AG04450 (cell line): ENCODE measurements around the gene CXCR6. TPM values are rescaled to one million over a fixed set of nuclear protein-coding genes. Genes with fewer than 3 reads are reported as not detected.
A peak's percentile ranks its signal among the peaks of the same experiment; 100 is the strongest.

ENCODE experiments used
- CTCF ChIA-PET: fragments of 300-600, 350-600 bp; formaldehyde crosslinking; extraction: SDS; loops from one replicate; lab custom pipeline; 2022; ENCODE audit warnings: antibody characterized with exemption, inconsistent platforms; lab: Charles Lee
- POLR2A ChIA-PET: fragments of 350-600 bp; formaldehyde crosslinking; extraction: SDS; loops from one replicate; lab custom pipeline; 2021; ENCODE audit warnings: antibody characterized with exemption, inconsistent platforms; lab: Yijun Ruan, JAX
- DNase-seq: peaks from one replicate; pipeline ENCODE4 v3.0.0-alpha.2; 2011; ENCODE audit warnings: low read depth, low spot score
- H3K27ac ChIP-seq: one replicate; pipeline ENCODE4 v1.5.1; 2012; ENCODE audit warnings: low read depth, low read length, control low read depth
- H3K27me3 ChIP-seq: one replicate; pipeline ENCODE4 v1.6.0; 2012; ENCODE audit warnings: low read length; ENCODE audit not compliant: control insufficient read depth, insufficient read depth
- H3K4me3 ChIP-seq: 2 replicates; pipeline ENCODE4 v1.5.1; 2011; ENCODE audit warnings: mild to moderate bottlenecking, low read depth, low read length, control low read depth
- H3K9me3 ChIP-seq: 2 replicates; pipeline ENCODE4 v1.5.1; 2012; ENCODE audit warnings: low read length; ENCODE audit not compliant: control insufficient read depth, insufficient read depth
- polyA plus RNA-seq: library from polyadenylated mRNA; depleted of rRNA; stranded (reverse); fragments of >200 nt; gene quantifications from 2 replicates; pipeline ENCODE4 v1.2.3, GENCODE V29; 2011
- TF ChIP-seq, protein P1 (sequence below): IDR thresholded peaks from 2 replicates; pipeline ENCODE4 v1.5.1; 2011; ENCODE audit warnings: low read depth, low read length, control low read depth, inconsistent platforms

CXCR6 gene
- polyA plus RNA-seq, 1 experiment, result not detected

DNA sequence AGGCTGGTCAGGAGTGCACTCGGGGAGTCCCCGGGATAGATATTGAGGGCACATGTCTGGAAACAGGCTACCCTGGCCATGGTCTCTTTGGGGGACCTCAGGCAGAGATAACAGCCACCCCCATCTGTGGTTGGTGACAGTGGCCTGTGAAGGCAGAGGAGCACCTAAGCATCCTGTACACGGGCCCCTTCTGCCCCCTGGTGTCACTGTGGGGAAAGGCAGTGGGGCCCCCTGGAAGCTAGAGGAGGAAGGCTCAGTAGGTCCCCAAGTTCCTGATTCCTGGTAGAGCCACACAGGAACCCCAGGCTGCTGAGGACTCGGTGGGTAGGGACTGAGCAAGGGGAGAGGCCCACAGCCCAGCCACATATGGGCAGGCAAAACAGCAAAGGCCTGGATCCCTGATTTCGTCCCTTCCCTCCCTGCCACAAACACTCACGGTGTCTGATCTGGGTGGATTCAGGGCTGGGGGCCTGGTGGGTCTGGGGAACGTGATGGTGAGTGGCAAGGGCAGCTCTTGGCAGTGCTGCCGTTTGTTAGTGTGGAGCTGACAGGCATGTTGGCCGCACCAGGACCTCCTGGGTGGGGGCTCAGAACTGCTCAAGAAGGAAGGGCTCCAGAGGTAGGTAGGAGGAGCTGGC is 14.1 kb upstream of the CXCR6 start:
- POLR2A ChIA-PET, result no interaction called here
- DNase-seq, result no peak
- no peak overlapping the region for H3K27ac ChIP-seq

DNA sequence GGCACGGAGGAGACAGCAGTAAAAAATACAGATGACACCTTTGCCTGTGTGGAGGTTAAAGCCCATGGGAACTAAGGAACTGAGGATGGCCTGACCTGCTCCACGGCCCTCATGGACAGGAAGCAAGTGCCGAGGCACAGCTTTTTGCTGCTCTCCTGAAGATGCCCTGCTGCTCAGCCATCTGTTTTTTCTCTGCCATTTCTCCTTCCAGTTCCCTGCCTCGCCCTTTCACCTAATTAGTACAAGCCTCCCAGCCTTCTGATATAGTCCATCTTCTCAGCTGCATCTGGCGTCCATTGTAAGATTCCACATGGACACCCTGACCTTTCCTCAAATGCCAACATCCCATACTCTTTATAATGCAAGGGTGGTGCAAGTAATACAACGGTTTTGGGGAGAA is 11.8 kb upstream of the CXCR6 start:
- H3K27me3 ChIP-seq, result no peaks in the 10 kb centered on the region
- TF ChIP-seq, protein P1, sequence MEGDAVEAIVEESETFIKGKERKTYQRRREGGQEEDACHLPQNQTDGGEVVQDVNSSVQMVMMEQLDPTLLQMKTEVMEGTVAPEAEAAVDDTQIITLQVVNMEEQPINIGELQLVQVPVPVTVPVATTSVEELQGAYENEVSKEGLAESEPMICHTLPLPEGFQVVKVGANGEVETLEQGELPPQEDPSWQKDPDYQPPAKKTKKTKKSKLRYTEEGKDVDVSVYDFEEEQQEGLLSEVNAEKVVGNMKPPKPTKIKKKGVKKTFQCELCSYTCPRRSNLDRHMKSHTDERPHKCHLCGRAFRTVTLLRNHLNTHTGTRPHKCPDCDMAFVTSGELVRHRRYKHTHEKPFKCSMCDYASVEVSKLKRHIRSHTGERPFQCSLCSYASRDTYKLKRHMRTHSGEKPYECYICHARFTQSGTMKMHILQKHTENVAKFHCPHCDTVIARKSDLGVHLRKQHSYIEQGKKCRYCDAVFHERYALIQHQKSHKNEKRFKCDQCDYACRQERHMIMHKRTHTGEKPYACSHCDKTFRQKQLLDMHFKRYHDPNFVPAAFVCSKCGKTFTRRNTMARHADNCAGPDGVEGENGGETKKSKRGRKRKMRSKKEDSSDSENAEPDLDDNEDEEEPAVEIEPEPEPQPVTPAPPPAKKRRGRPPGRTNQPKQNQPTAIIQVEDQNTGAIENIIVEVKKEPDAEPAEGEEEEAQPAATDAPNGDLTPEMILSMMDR, result no peak
- CTCF ChIA-PET, result interaction anchor here (1.5 to 13.5 kb wide), 3 partner anchors 148 to 421 kb away, joined by 3 to 420 read pairs (median 60); no protein-coding TSS in a partner anchor
- H3K9me3 ChIP-seq, result no peaks in the 10 kb centered on the region; the same call in 1 of the 2 replicates
- no peak overlapping the region for H3K27ac ChIP-seq
- H3K4me3 ChIP-seq, result no peak overlapping the region
- no peak for DNase-seq
- POLR2A ChIA-PET, result no interaction called here

More for the DNA sequence above, 14.1 kb upstream of the CXCR6 start:
- CTCF ChIA-PET, result interaction anchor here (0.5 to 13.5 kb wide), 15 partner anchors 9 to 419 kb away, joined by 3 to 420 read pairs (median 4); partner anchors contain the start of gene LZTFL1
- Histone ChIP-seq H3K27me3 (no peaks in the 10 kb centered on the region), H3K9me3 (no peaks in the 10 kb centered on the region), H3K4me3 (no peak overlapping the region)
- TF ChIP-seq, protein P1, result peak; percentile 92

DNA sequence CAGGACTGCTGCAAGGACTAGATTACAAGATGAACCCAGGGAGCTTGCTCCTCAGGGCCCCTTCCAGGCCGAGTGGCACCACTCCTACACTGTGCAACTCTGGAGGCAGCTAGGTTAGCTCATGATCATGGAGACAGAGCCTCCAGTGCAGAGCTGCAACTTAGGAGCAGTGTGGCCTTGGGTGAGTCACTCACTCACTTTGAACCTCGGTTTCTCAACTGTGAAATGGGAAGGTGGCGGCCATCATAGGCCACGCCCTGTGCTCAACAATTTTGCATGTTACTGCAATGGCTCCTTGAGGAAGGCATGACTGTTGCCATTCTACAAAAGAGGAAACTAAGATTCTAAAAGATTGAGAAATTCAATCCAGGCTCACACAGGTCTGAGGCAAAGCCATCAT is 11.2 kb upstream of the CXCR6 start:
- TF ChIP-seq, protein P1, result no peak
- CTCF ChIA-PET, result interaction anchor here (5.6 to 13.5 kb wide), 2 partner anchors 147 to 171 kb away, joined by 60 to 420 read pairs; no protein-coding TSS in a partner anchor
- Histone ChIP-seq H3K27ac (no peak overlapping the region), H3K27me3 (no peaks in the 10 kb centered on the region), H3K4me3 (no peak overlapping the region), H3K9me3 (no peaks in the 10 kb centered on the region; the same call in 1 of the 2 replicates)
- DNase-seq, result no peak
- POLR2A ChIA-PET, result no interaction called here

DNA sequence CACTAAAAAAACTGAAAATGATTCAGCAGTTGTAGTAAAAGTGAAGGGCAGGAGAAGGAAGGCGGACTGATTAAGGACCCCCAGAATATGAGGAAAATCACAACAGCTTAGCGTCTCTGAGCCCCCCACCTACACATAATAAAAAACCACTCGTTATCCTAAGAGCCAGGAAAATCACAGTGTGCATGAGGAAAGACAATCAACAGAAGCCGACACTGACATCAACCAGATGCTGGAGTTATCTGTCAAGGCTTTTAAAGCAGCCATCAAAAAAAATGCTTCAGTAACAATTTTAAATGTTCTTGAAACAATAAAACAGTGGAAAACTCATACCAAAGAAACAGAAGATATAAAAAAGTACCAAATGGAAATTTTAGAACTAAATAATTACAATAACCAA is 9.7 kb upstream of the CXCR6 start:
- CTCF ChIA-PET, result interaction anchor here (0.6 to 13.5 kb wide), 3 partner anchors 145 to 493 kb away, joined by 4 to 420 read pairs (median 5); no protein-coding TSS in a partner anchor
- no peak for DNase-seq
- no peaks in the 10 kb centered on the region for H3K27me3 ChIP-seq
- H3K27ac ChIP-seq, result no peak overlapping the region
- TF ChIP-seq, protein P1, result no peak
- H3K4me3 ChIP-seq, result no peak overlapping the region
- POLR2A ChIA-PET, result no interaction called here
- H3K9me3 ChIP-seq, result no peaks in the 10 kb centered on the region; the same call in 1 of the 2 replicates

DNA sequence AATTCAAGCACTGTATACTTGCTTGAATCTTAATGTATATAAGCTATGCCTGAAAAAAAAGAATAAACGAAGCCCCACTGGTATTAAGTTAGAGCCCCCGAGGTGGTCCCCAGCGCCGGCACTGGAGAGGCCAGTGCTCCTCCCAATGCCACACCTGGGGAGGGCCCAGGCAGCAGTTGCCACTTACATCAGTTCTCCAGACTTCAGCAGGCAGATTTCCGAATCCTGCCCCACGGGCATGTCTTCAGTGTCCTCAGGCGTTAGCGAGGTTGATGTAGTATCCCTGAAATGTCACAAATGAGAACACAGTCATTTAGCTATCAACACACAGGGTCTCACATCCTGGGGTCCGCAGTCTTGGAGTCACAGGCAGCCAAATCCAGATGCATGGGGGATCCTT is 7.0 kb upstream of the CXCR6 start:
- TF ChIP-seq, protein P1, result no peak
- POLR2A ChIA-PET, result no interaction called here

More for the DNA sequence above, 7.0 kb upstream of the CXCR6 start:
- CTCF ChIA-PET, result interaction anchor here (0.6 to 13.5 kb wide), 3 partner anchors 143 to 282 kb away, joined by 3 to 420 read pairs (median 6); no protein-coding TSS in a partner anchor
- no peak overlapping the region for H3K4me3 ChIP-seq
- H3K27ac ChIP-seq, result no peak overlapping the region
- no peaks in the 10 kb centered on the region for H3K27me3 ChIP-seq
- no peak for DNase-seq
- peaks cover 8% of the 10 kb centered on the region for H3K9me3 ChIP-seq
